ENCODE data around the gene CTSK.

GRCh38 chr1:150772326-150772725 lies 35.7 kb downstream of the CTSK start:
- TF ChIP-seq ESRRA (CRISPR knock-in tag; IDR thresholded peaks at IDR 0.05; ENCODE audit: low read depth) = no peak
- TF ChIP-seq MIER3 (CRISPR knock-in tag; IDR thresholded peaks at IDR 0.05; ENCODE audit: borderline replicate concordance) = no peak
- no peak for TF ChIP-seq CTCF (CRISPR knock-in tag; IDR thresholded peaks at IDR 0.05)
- TF ChIP-seq IKZF1 (IDR thresholded peaks at IDR 0.05) = no peak
- no peak for TF ChIP-seq ZNF354B (CRISPR knock-in tag; IDR thresholded peaks at IDR 0.05)
- TF ChIP-seq CEBPZ (IDR thresholded peaks at IDR 0.05; ENCODE audit: low read length) = no peak
- TF ChIP-seq HOXA5 (CRISPR knock-in tag; IDR thresholded peaks at IDR 0.05) = no peak
- no peak for TF ChIP-seq GPN1 (CRISPR knock-in tag; IDR thresholded peaks at IDR 0.05; ENCODE audit: borderline replicate concordance)
- TF ChIP-seq NR3C1 (CRISPR knock-in tag; IDR thresholded peaks at IDR 0.05) = no peak

All from HepG2 (cell line).